ENCODE data around the gene TRAFD1. TPM values are rescaled to one million over a fixed set of nuclear protein-coding genes. Genes with fewer than 3 reads are reported as not detected.

The TRAFD1 gene
- total and polyA plus RNA-seq, 9 of the 15 experiments (the other 6 are each of a cell fraction or from before 2014, with no cell fraction given) = 41.3 to 85.5 (median 54.5) TPM

DNA sequence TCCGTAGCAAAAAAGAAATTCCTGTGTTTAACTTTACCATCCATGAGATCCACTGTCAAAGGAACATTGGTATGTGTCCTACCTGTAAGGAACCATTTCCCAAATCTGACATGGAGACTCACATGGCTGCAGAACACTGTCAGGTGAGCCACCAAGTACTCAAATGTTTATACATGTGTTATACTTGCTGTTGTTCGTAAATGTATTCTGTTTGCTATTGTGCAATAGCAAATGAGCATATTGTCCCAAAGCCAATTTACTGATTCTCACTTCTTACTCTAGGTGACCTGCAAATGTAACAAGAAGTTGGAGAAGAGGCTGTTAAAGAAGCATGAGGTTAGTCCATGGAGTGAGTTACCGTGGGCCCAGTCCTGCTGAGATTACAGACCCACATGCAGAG, 9.4 kb downstream of the TRAFD1 start:
- intact Hi-C loops (cut with micrococcal nuclease) = no loop called here
- H3K9me1 ChIP-seq (ENCODE audit: control insufficient read depth, insufficient read depth, low read length) = no peaks in the 10 kb centered on the region
- peaks cover 5 to 15% of the 10 kb centered on the region in 2 experiments for H3K4me1 ChIP-seq (replicated peaks in 1 of 2; ENCODE audit: control insufficient read depth in 2 of 2, insufficient read depth in 2 of 2, low read length in 2 of 2)
- no peak overlapping the region for H3K4me2 ChIP-seq (ENCODE audit: insufficient read depth, low read length)
- FAIRE-seq (no peak), ATAC-seq (no peak), DNase-seq (ENCODE audit: extremely low read depth in 1 of 4, low spot score in 3 of 4) (no peak)
- POLR2A ChIA-PET = no interaction called here
- no TSS peak for BruUV-seq (replicated peaks)
- H3K36me3 ChIP-seq (ENCODE audit: control insufficient read depth, insufficient read depth, low read length) = peaks cover 66% of the 10 kb centered on the region
- H3K79me2 ChIP-seq (ENCODE audit: control insufficient read depth, insufficient read depth, low read length) = peaks cover 36% of the 10 kb centered on the region
- no peak overlapping the region for H3K27ac ChIP-seq (ENCODE audit: extremely low read depth, low read depth, low read length)
- H3K9ac ChIP-seq (ENCODE audit: insufficient read depth in 1 of 2, low read depth in 2 of 2, low read length in 2 of 2) = no peak overlapping the region; a peak in 1 of 4 replicates
- no peak overlapping the region for H3K4me3 ChIP-seq
- TF ChIP-seq ZBTB1 (CRISPR knock-in tag; IDR thresholded peaks at IDR 0.05; ENCODE audit: borderline replicate concordance, low read depth) = no peak
- peak; percentile 80 for TF ChIP-seq CEBPB (tag; IDR thresholded peaks at IDR 0.05)
- no peak for TF ChIP-seq LCOR (CRISPR knock-in tag; IDR thresholded peaks at IDR 0.05)
- 0 out of 2 replicates have a peak, but pooled peaks have one; percentile 8 for TF ChIP-seq CEBPG (CRISPR knock-in tag; IDR thresholded peaks at IDR 0.05)
- peak; percentile 38 to 90; a peak in 2 of 4 replicates for TF ChIP-seq CEBPG (tag; conservative IDR thresholded peaks at IDR 0.05 in 1 of 2, IDR thresholded peaks at IDR 0.05 in 1 of 2)
- no peak for TF ChIP-seq TRIM24 (IDR thresholded peaks at IDR 0.05)
- TF ChIP-seq, protein P1, sequence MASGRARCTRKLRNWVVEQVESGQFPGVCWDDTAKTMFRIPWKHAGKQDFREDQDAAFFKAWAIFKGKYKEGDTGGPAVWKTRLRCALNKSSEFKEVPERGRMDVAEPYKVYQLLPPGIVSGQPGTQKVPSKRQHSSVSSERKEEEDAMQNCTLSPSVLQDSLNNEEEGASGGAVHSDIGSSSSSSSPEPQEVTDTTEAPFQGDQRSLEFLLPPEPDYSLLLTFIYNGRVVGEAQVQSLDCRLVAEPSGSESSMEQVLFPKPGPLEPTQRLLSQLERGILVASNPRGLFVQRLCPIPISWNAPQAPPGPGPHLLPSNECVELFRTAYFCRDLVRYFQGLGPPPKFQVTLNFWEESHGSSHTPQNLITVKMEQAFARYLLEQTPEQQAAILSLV (tag; IDR thresholded peaks at IDR 0.05) = 0 out of 2 replicates have a peak, but pooled peaks have one; percentile 24
- CTCF ChIA-PET (ENCODE audit: low intra/inter-chr PET ratio) = no interaction called here
- H2AFZ ChIP-seq (ENCODE audit: low read depth, low read length) = no peak overlapping the region
- no peaks in the 10 kb centered on the region for H4K20me1 ChIP-seq (replicated peaks; ENCODE audit: control insufficient read depth, insufficient read depth, low read length)
- no peaks in the 10 kb centered on the region for H3K27me3 ChIP-seq (ENCODE audit: control insufficient read depth in 2 of 2, insufficient read depth in 2 of 2, low read length in 2 of 2)
- H3K9me3 ChIP-seq (replicated peaks; ENCODE audit: control insufficient read depth, insufficient read depth, low read depth, low read length) = no peaks in the 10 kb centered on the region
- in situ Hi-C loops (cut with MboI) = no loop called here
- WGBS (ENCODE audit: insufficient coverage, low coverage, missing lambda C conversion rate) = 94% methylated on average over 3 of the region's 3 CpGs
